DND-41 (cell line): ENCODE results near the gene ZNF512B.

Experiments used
- CTCF ChIP-seq: IDR thresholded peaks from 2 replicates; pipeline ENCODE4 v1.5.1; 2012; ENCODE audit warnings: borderline replicate concordance, low read length, moderate library complexity, mild to moderate bottlenecking; ENCODE audit not compliant: poor library complexity, severe bottlenecking; ENCODE audit errors: extremely low read depth
- EZH2 ChIP-seq: IDR thresholded peaks from 3 replicates; pipeline ENCODE4 v1.6.1; 2012; ENCODE audit warnings: borderline replicate concordance, low read depth, mild to moderate bottlenecking, moderate library complexity, low read length, inconsistent platforms; ENCODE audit not compliant: severe bottlenecking

- TF ChIP-seq CTCF, result no peak
- no peak for TF ChIP-seq EZH2
Observed at GRCh38 chr20:63950701-63951397, 18.9 kb downstream of the ZNF512B start.
